GM12872 (cell line): ENCODE data around the gene COL9A3.

Source experiments
- CTCF ChIP-seq: IDR thresholded peaks from 3 replicates; pipeline ENCODE4 v1.5.1; 2011; ENCODE audit warnings: low read depth, mild to moderate bottlenecking, low read length, moderate library complexity; ENCODE audit not compliant: insufficient read depth

Gene COL9A3

GRCh38 chr20:62825333-62825985 is 8.6 kb downstream of the COL9A3 start:
- TF ChIP-seq CTCF, result no peak

GRCh38 chr20:62825986-62826645 is 9.3 kb downstream of the COL9A3 start:
- no peak for TF ChIP-seq CTCF

GRCh38 chr20:62826646-62827310 is 9.9 kb downstream of the COL9A3 start:
- TF ChIP-seq CTCF, result no peak

- TF ChIP-seq CTCF, result no peak
These were observed 10.6 kb downstream of the COL9A3 start for GRCh38 chr20:62827311-62828038.

GRCh38 chr20:62828051-62828450 is 11.2 kb downstream of the COL9A3 start:
- TF ChIP-seq CTCF, result no peak

GRCh38 chr20:62828511-62829230 is 11.8 kb downstream of the COL9A3 start:
- TF ChIP-seq CTCF, result no peak
